SIG-M5 treated with dmso at 0.1 percent for 504 hours (cell line): ENCODE measurements around the gene ADIPOR2.

ENCODE experiments used
- DNase-seq: peaks from one replicate; lab custom pipeline; 2025; ENCODE audit not compliant: unreplicated experiment; lab: John Stamatoyannopoulos, UW

Gene ADIPOR2, protein sequence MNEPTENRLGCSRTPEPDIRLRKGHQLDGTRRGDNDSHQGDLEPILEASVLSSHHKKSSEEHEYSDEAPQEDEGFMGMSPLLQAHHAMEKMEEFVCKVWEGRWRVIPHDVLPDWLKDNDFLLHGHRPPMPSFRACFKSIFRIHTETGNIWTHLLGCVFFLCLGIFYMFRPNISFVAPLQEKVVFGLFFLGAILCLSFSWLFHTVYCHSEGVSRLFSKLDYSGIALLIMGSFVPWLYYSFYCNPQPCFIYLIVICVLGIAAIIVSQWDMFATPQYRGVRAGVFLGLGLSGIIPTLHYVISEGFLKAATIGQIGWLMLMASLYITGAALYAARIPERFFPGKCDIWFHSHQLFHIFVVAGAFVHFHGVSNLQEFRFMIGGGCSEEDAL

GRCh38 chr12:1690578-1691122 lies at the start of gene ADIPOR2:
TSS of gene ADIPOR2 (plus strand) at chr12:1691070. CDS start at chr12:1754344, 63,274 bp downstream.
- peak; percentile 98 for DNase-seq

GRCh38 chr12:1642513-1642912 lies 48.4 kb upstream of the ADIPOR2 start:
- no peak for DNase-seq

- no peak for DNase-seq
These were observed 47.8 kb upstream of the ADIPOR2 start for GRCh38 chr12:1643043-1643442.

DNA sequence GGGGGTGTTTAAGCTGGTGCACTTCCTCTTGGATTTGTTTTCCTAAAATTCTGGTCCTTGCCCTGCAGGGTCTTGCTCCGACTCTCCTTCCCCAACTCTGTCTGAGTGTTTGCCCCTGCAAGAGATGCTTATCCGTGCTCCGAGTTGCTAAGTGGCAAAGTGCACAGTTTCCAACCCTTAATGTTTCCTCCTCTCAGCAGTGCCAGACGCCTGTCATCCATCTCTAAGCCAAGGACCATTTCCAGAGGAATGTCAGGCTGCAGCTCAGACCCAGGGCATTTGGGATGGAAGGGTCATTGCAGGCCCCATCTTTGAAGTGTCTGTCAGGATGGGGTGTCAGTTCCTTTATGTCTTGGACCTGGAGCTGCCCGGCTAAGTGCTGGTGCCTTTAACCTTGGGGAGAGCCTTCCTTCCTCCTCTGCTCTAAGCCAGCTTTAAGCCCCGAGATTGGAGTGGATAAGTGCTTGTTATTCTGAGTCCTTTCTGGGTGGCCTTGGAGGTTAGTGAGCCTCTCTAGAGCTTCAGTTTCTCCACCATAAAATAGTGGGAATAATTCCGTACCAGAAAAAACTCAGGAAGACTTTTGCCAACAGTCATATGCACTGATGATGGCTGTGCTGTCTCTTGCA lies 46.9 kb upstream of the ADIPOR2 start:
- no peak for DNase-seq

GRCh38 chr12:1644534-1645438 lies 46.1 kb upstream of the ADIPOR2 start:
- DNase-seq: no peak

DNA sequence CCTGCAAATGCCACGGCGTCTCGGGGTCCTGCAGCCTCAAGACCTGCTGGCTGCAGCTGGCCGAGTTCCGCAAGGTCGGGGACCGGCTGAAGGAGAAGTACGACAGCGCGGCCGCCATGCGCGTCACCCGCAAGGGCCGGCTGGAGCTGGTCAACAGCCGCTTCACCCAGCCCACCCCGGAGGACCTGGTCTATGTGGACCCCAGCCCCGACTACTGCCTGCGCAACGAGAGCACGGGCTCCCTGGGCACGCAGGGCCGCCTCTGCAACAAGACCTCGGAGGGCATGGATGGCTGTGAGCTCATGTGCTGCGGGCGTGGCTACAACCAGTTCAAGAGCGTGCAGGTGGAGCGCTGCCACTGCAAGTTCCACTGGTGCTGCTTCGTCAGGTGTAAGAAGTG lies 45.1 kb upstream of the ADIPOR2 start:
- no peak for DNase-seq

- DNase-seq: no peak
These were observed 44.1 kb upstream of the ADIPOR2 start for GRCh38 chr12:1646569-1647284.

GRCh38 chr12:1647285-1647669 lies 43.6 kb upstream of the ADIPOR2 start:
- DNase-seq: no peak

GRCh38 chr12:1650260-1650977 lies 40.5 kb upstream of the ADIPOR2 start:
- no peak for DNase-seq

DNA sequence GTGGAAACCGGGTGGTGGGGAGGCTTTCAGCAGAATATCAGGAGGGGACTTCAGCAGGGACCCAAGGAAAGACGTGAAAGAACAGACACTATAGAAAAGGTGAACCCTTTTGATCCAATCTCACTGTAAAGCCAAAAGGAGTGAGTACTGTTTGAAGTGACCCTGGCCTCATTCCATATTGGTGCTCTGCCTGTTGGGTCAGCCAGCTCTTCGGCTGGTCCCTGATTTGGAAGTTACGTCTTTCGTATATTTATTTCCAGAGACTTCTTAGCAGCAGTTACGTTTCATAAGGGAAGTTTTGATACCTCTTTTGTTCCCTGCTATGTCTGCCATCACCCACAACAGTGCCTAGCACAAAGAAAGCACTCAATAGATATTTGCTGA lies 39.9 kb upstream of the ADIPOR2 start:
- no peak for DNase-seq

- DNase-seq: no peak
These were observed 38.9 kb upstream of the ADIPOR2 start for GRCh38 chr12:1651946-1652345.

GRCh38 chr12:1655225-1655788 lies 35.6 kb upstream of the ADIPOR2 start:
- DNase-seq: no peak

GRCh38 chr12:1656902-1657301 lies 34.0 kb upstream of the ADIPOR2 start:
- DNase-seq: no peak

DNA sequence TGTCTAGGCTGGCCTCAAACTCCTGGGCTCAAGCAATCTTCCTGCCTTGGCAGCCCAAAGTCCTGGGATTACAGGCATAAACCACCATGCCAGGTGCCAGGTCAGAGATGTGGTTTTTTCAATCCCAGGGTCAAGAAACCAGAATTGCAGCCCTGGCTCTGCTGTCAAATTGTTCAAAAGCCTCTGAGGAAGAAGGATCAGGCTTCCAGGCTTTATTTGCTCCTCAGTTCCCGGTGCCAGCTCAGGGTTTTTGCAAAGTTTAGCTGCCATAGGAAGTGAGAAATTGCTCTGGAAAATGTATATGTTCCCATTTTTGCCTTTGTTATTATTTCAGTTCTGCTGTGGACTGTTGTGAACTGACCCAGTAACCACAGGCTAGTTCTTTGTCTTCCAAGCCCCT lies 33.2 kb upstream of the ADIPOR2 start:
- no peak for DNase-seq

DNA sequence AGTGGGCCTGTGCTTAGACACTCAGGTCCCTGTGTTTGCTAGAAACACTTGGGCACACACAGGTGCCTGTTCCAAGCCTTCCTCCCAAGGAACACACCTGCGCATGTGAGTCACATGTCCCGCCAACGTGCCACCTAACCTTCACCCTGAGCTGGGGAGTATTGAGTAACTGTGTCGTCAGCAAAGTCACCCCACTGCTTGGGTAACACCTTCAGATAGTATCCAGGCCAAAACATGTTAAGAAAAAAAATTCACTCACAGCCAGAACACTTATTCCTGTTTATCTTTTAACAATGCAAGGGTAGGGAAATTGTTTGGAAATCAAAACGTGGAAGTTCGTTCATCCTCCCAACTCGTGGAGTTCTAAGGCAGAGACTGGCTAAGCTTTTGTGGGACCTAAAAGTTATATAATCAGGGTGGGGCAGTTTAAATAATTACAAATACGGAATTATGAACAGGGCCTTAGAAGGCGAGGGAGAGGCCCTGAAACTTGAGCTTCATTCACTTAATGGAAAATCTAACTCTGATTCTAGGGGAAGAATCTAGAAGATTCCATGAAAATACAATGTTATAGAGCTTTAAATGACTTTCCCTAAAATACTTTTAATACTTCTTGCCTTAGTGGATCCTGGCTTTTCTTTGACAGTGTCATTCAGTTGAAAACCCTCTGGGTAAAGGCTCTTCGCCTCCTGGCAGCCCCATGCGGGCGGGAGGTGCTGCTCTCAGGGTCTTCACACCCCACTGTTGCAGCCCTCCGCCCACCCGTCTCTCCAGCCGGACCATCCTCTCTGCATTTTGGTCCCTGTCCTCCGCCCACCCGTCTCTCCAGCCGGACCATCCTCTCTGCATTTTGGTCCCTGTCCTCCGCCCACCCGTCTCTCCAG lies 30.3 kb upstream of the ADIPOR2 start:
- peak; percentile 35 for DNase-seq

DNA sequence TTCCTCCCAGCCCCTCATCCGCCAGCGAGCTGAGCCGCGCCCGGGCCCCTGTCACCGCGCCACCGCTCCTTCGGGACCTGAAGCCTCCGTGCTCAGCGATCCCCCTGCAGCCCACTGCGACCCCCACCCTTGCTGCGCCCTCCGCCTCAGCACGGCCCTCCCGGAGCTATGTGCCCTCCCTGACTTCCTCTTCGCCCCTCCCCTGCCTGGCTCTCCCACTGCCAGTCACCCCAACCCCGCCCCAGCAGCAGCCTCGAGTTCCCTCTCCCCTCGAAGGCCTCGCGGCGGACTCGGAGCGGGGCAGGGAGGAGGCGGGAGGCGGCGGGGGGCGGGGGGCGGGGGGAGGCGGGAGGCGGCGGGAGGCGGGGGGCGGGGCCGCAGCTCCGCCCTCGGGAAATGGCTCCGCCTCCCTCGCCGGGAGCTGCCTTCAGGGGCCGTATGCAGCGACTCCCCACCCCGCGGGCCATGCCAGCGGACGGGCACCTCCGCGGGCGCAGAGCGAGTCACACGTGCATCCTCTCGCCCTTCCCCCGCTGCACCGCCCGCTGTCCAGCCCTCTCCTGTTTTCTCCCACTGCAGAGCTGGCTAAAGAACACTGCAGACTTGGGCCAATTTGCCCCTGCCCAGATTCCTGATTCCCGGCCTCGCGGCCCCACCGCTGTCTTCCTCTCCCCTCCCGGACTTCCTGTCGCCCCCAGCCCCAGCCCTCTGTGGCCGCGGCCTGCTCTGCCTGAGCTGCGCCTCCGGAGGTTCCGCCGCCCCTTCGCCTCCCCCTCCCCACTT lies 29.1 kb upstream of the ADIPOR2 start:
- peak; percentile 96 for DNase-seq

GRCh38 chr12:1662761-1663439 lies 28.0 kb upstream of the ADIPOR2 start:
- DNase-seq: no peak
